Effector memory CD8-positive, alpha-beta T cell (primary cell): ENCODE results near the gene STRAP.
"Not testable (repeated sequence)": the region's sequence is repeated elsewhere in the genome, so short reads cannot be mapped to it uniquely, and the experiment has no call there.

ENCODE experiments used
- ATAC-seq: fragments of 150-1000 bp; cut with Tn5 transposase; replicated peaks from 2 replicates; pipeline ENCODE4 v1.10.0; 2021; ENCODE audit warnings: mild to moderate bottlenecking, moderate library complexity
- DNase-seq, 3 experiments: peaks; one replicate each; pipeline ENCODE4 v3.0.0; 2021
- H3K27ac Mint-ChIP-seq, 2 donors: one replicate each; pipeline ENCODE4 v1.8.0; 2022; ENCODE audit warnings: mild to moderate bottlenecking in 2 of 2, mixed read lengths in 2 of 2, moderate library complexity in 2 of 2
- H3K27me3 Mint-ChIP-seq, 2 donors: one replicate each; pipeline ENCODE4 v1.8.0; 2022; ENCODE audit warnings: mixed read lengths in 2 of 2
- H3K36me3 Mint-ChIP-seq: one replicate; pipeline ENCODE4 v1.8.0; 2022; ENCODE audit warnings: mild to moderate bottlenecking, moderate library complexity, mixed read lengths; ENCODE audit not compliant: insufficient read depth
- H3K4me1 Mint-ChIP-seq, 2 donors: one replicate each; pipeline ENCODE4 v1.8.0; 2022; ENCODE audit warnings: low read depth in 2 of 2, mixed read lengths in 2 of 2
- H3K4me3 Mint-ChIP-seq, 2 donors: one replicate each; pipeline ENCODE4 v1.8.0; 2022; ENCODE audit warnings: mild to moderate bottlenecking in 2 of 2, mixed read lengths in 2 of 2, moderate library complexity in 2 of 2
- H3K9me3 Mint-ChIP-seq, 2 donors: one replicate each; pipeline ENCODE4 v1.8.0; 2022; ENCODE audit warnings: mixed read lengths in 2 of 2

Gene STRAP

GRCh38 chr12:15883536-15883935 lies 1.3 kb downstream of the STRAP start:
- Mint-ChIP-seq H3K36me3 (peaks cover 32% of the 10 kb centered on the region), H3K4me1 (peaks cover 37 to 57% of the 10 kb centered on the region in 2 donors), H3K27ac (peak overlapping the region; percentile 98), H3K9me3 (no peaks in the 10 kb centered on the region), H3K27me3 (no peaks in the 10 kb centered on the region), H3K4me3 (peak overlapping the region; percentile 87 to 94)
- DNase-seq (no peak), ATAC-seq (no peak)

GRCh38 chr12:15886372-15887042 lies 4.3 kb downstream of the STRAP start:
- peaks cover 49% of the 10 kb centered on the region for H3K36me3 Mint-ChIP-seq
- no peaks in the 10 kb centered on the region for H3K27me3 Mint-ChIP-seq
- peak overlapping the region; percentile 26 to 52 for H3K27ac Mint-ChIP-seq
- no peaks in the 10 kb centered on the region for H3K9me3 Mint-ChIP-seq
- peak overlapping the region in 1 of 2 donors; percentile 10 for H3K4me3 Mint-ChIP-seq
- ATAC-seq: no peak
- H3K4me1 Mint-ChIP-seq: peaks cover 37 to 68% of the 10 kb centered on the region in 2 donors
- no peak for DNase-seq

- DNase-seq (no peak), ATAC-seq (no peak)
- peaks cover 49% of the 10 kb centered on the region for H3K36me3 Mint-ChIP-seq
- H3K4me3 Mint-ChIP-seq: no peak overlapping the region
- no peaks in the 10 kb centered on the region for H3K27me3 Mint-ChIP-seq
- no peaks in the 10 kb centered on the region for H3K9me3 Mint-ChIP-seq
- H3K27ac Mint-ChIP-seq: peak overlapping the region in 1 of 2 donors; percentile 56
- H3K4me1 Mint-ChIP-seq: peaks cover 31 to 68% of the 10 kb centered on the region in 2 donors
Observed at GRCh38 chr12:15887043-15887817, 5.0 kb downstream of the STRAP start.

- H3K27ac Mint-ChIP-seq: peak overlapping the region in 1 of 2 donors; percentile 64
- H3K36me3 Mint-ChIP-seq: peaks cover 64% of the 10 kb centered on the region
Observed at GRCh38 chr12:15892645-15893259, 10.6 kb downstream of the STRAP start.

GRCh38 chr12:15893260-15893659 lies 11.1 kb downstream of the STRAP start:
- H3K36me3 Mint-ChIP-seq: peaks cover 64% of the 10 kb centered on the region
- no peak for ATAC-seq
- H3K27ac Mint-ChIP-seq: peak overlapping the region in 1 of 2 donors; percentile 64
- no peak for DNase-seq
- H3K4me1 Mint-ChIP-seq: peaks cover 4 to 13% of the 10 kb centered on the region in 2 donors
- no peak overlapping the region for H3K4me3 Mint-ChIP-seq
- H3K9me3 Mint-ChIP-seq: no peaks in the 10 kb centered on the region
- no peaks in the 10 kb centered on the region for H3K27me3 Mint-ChIP-seq

More at GRCh38 chr12:15892645-15893259, 10.6 kb downstream of the STRAP start:
- Mint-ChIP-seq H3K4me3 (no peak overlapping the region), H3K27me3 (no peaks in the 10 kb centered on the region), H3K4me1 (peaks cover 8 to 18% of the 10 kb centered on the region in 2 donors), H3K9me3 (no peaks in the 10 kb centered on the region)
- DNase-seq (no peak), ATAC-seq (no peak)

GRCh38 chr12:15896867-15897266 lies 14.7 kb downstream of the STRAP start:
- H3K27ac Mint-ChIP-seq: no peak overlapping the region
- ATAC-seq: no peak
- peaks cover 68% of the 10 kb centered on the region for H3K36me3 Mint-ChIP-seq

GRCh38 chr12:15897433-15897832 lies 15.2 kb downstream of the STRAP start:
- Mint-ChIP-seq H3K4me3 (no peak overlapping the region), H3K27me3 (no peaks in the 10 kb centered on the region), H3K4me1 (peaks cover 0 to 7% of the 10 kb centered on the region in 2 donors), H3K9me3 (no peaks in the 10 kb centered on the region), H3K36me3 (peaks cover 70% of the 10 kb centered on the region), H3K27ac (no peak overlapping the region)
- no peak for ATAC-seq
- no peak for DNase-seq

More at GRCh38 chr12:15896867-15897266, 14.7 kb downstream of the STRAP start:
- DNase-seq: no peak
- Mint-ChIP-seq H3K4me1 (peaks cover 0 to 7% of the 10 kb centered on the region in 2 donors), H3K9me3 (no peaks in the 10 kb centered on the region), H3K27me3 (no peaks in the 10 kb centered on the region), H3K4me3 (no peak overlapping the region)

- ATAC-seq: peak; percentile 66
- Mint-ChIP-seq H3K27me3 (no peaks in the 10 kb centered on the region), H3K27ac (peak overlapping the region; percentile 51 to 78), H3K4me3 (no peak overlapping the region), H3K36me3 (peaks cover 69% of the 10 kb centered on the region), H3K9me3 (no peaks in the 10 kb centered on the region), H3K4me1 (peaks cover 0 to 7% of the 10 kb centered on the region in 2 donors)
- no peak for DNase-seq
Observed at GRCh38 chr12:15899282-15899870, 17.2 kb downstream of the STRAP start.

GRCh38 chr12:15904378-15904920 lies 22.3 kb downstream of the STRAP start:
- no peak for ATAC-seq
- Mint-ChIP-seq H3K27me3 (no peaks in the 10 kb centered on the region), H3K36me3 (peaks cover 45% of the 10 kb centered on the region), H3K4me3 (no peak overlapping the region), H3K4me1 (peaks cover 0 to under 1% of the 10 kb centered on the region in 2 donors), H3K27ac (no peak overlapping the region), H3K9me3 (no peaks in the 10 kb centered on the region)
- DNase-seq: no peak

- ATAC-seq (no peak), DNase-seq (no peak)
- Mint-ChIP-seq H3K9me3 (no peaks in the 10 kb centered on the region), H3K27me3 (no peaks in the 10 kb centered on the region), H3K36me3 (no peaks in the 10 kb centered on the region), H3K27ac (peak overlapping the region; percentile 87 to 93), H3K4me3 (peak overlapping the region; percentile 88 to 92), H3K4me1 (peaks cover 7 to 12% of the 10 kb centered on the region in 2 donors)
Observed at GRCh38 chr12:15910468-15910863, 28.3 kb downstream of the STRAP start.

- Mint-ChIP-seq H3K4me3 (peak within 1 kb of the TSS; percentile 88 to 92), H3K9me3 (no peaks in the 10 kb centered on the region), H3K27ac (peak within 1 kb of the TSS; percentile 87 to 93), H3K4me1 (peaks cover 7 to 12% of the 10 kb centered on the region in 2 donors), H3K36me3 (no peaks in the 10 kb centered on the region), H3K27me3 (no peaks in the 10 kb centered on the region)
- DNase-seq (peak; percentile 23 to 42 (median 36)), ATAC-seq (peak; percentile 92)
Observed at GRCh38 chr12:15910864-15911721, 28.9 kb downstream of the STRAP start, which contains the start of gene DERA. Gene DERA (plus strand): TSS chr12:15911332. CDS start chr12:15911384, 52 bp downstream.

GRCh38 chr12:15911931-15912330 lies 29.7 kb downstream of the STRAP start:
- ATAC-seq, H3K36me3 Mint-ChIP-seq, H3K27me3 Mint-ChIP-seq, H3K9me3 Mint-ChIP-seq, DNase-seq: not testable (repeated sequence)
- H3K27ac Mint-ChIP-seq: peak overlapping the region; percentile 87 to 93
- peak overlapping the region; percentile 88 to 92 for H3K4me3 Mint-ChIP-seq
- peaks cover 7 to 12% of the 10 kb centered on the region in 2 donors for H3K4me1 Mint-ChIP-seq
